Type B pancreatic cell (in vitro differentiated cells): ENCODE data around the gene IFI44L. TPM values are rescaled to one million over a fixed set of nuclear protein-coding genes. Genes with fewer than 3 reads are reported as not detected.

Source experiments
- DNase-seq: peaks from one replicate; pipeline ENCODE4 v3.0.0; 2021; ENCODE audit warnings: mixed read lengths; ENCODE audit not compliant: unreplicated experiment; ENCODE audit errors: extremely low spot score
- H3K27ac Mint-ChIP-seq: 2 replicates; pipeline ENCODE4 v1.8.0; 2021; ENCODE audit warnings: mild to moderate bottlenecking, mixed read lengths
- H3K27me3 Mint-ChIP-seq: 2 replicates; pipeline ENCODE4 v1.8.0; 2021; ENCODE audit warnings: mixed read lengths
- H3K36me3 Mint-ChIP-seq: 2 replicates; pipeline ENCODE4 v1.8.0; 2021; ENCODE audit warnings: mixed read lengths
- H3K4me1 Mint-ChIP-seq: one replicate; pipeline ENCODE4 v1.8.0; 2021; ENCODE audit warnings: mixed read lengths; ENCODE audit not compliant: unreplicated experiment
- H3K4me3 Mint-ChIP-seq: 2 replicates; pipeline ENCODE4 v1.8.0; 2021; ENCODE audit warnings: mild to moderate bottlenecking, mixed read lengths
- H3K9me3 Mint-ChIP-seq: 2 replicates; pipeline ENCODE4 v1.8.0; 2021; ENCODE audit warnings: mixed read lengths
- CTCF ChIP-seq: fragments of 200-600 bp; sonication (generic); conservative IDR thresholded peaks from 2 replicates; pipeline ENCODE4 v1.5.0; 2021; ENCODE audit warnings: antibody characterized with exemption, mild to moderate bottlenecking
- total RNA-seq: library from RNA; stranded (reverse); gene quantifications from 2 replicates; pipeline ENCODE4 v1.2.1, GENCODE V29; 2021; ENCODE audit warnings: low replicate concordance

The IFI44L gene
- total RNA-seq, 1 donor from 2014 or later, result 12.3 TPM

- peaks cover 5% of the 10 kb centered on the region for H3K4me1 Mint-ChIP-seq
- H3K4me3 Mint-ChIP-seq, result no peak overlapping the region
- H3K36me3 Mint-ChIP-seq, result no peaks in the 10 kb centered on the region
- DNase-seq, result no peak
- H3K27ac Mint-ChIP-seq, result no peak overlapping the region
- no peaks in the 10 kb centered on the region for H3K27me3 Mint-ChIP-seq
- TF ChIP-seq CTCF, result peak; percentile 44
- peaks cover 4% of the 10 kb centered on the region for H3K9me3 Mint-ChIP-seq
Measured at GRCh38 chr1:78688697-78689096, 68.4 kb downstream of the IFI44L start.

GRCh38 chr1:78690516-78690915 is 70.3 kb downstream of the IFI44L start:
- Mint-ChIP-seq H3K27ac (no peak overlapping the region), H3K4me1 (peaks cover 5% of the 10 kb centered on the region), H3K27me3 (no peaks in the 10 kb centered on the region), H3K4me3 (no peak overlapping the region), H3K9me3 (peaks cover 4% of the 10 kb centered on the region), H3K36me3 (no peaks in the 10 kb centered on the region)
- TF ChIP-seq CTCF, result no peak
- no peak for DNase-seq

- no peaks in the 10 kb centered on the region for H3K36me3 Mint-ChIP-seq
- H3K9me3 Mint-ChIP-seq, result peaks cover 10% of the 10 kb centered on the region
- H3K4me1 Mint-ChIP-seq, result peaks cover 5% of the 10 kb centered on the region
- no peak overlapping the region for H3K4me3 Mint-ChIP-seq
- H3K27me3 Mint-ChIP-seq, result no peaks in the 10 kb centered on the region
- TF ChIP-seq CTCF, result no peak
- DNase-seq, result no peak
- H3K27ac Mint-ChIP-seq, result no peak overlapping the region
Measured at GRCh38 chr1:78691995-78692747, 71.9 kb downstream of the IFI44L start.

Other genes with a start within 250 kb of the IFI44L start
- gene PTGFR, start 129.5 kb upstream of the IFI44L start, total RNA-seq, result 0.36 TPM in 1 of 2 replicates, not detected in the other
- gene IFI44, start 29.4 kb downstream of the IFI44L start, total RNA-seq, result 3.8 and 4.8 TPM in 2 replicates